Mesodermal cell (in vitro differentiated cells): ENCODE measurements around the gene UNC5CL.
"Not testable (repeated sequence)": the region's sequence is repeated elsewhere in the genome, so short reads cannot be mapped to it uniquely, and the experiment has no call there.

Experiments used
- H3K27ac ChIP-seq: 2 replicates; pipeline ENCODE4 v1.7.0; 2013; ENCODE audit warnings: mild to moderate bottlenecking, low read depth, low read length, moderate library complexity; ENCODE audit not compliant: severe bottlenecking
- H3K36me3 ChIP-seq: 2 replicates; pipeline ENCODE4 v1.7.1; 2013; ENCODE audit warnings: mild to moderate bottlenecking, low read length, moderate library complexity; ENCODE audit not compliant: control insufficient read depth, insufficient read depth
- H3K4me1 ChIP-seq: one replicate; pipeline ENCODE4 v1.7.1; 2013; ENCODE audit warnings: mild to moderate bottlenecking, low read length; ENCODE audit not compliant: insufficient read depth, control insufficient read depth, poor library complexity, severe bottlenecking
- H3K4me3 ChIP-seq: 2 replicates; pipeline ENCODE4 v1.7.0; 2013; ENCODE audit warnings: low read length, control low read depth, mild to moderate bottlenecking; ENCODE audit not compliant: insufficient read depth, poor library complexity, severe bottlenecking; ENCODE audit errors: extremely low read depth
- H3K9me3 ChIP-seq: 2 replicates; pipeline ENCODE4 v1.7.1; 2013; ENCODE audit warnings: mild to moderate bottlenecking, low read length, moderate library complexity; ENCODE audit not compliant: control insufficient read depth
- WGBS, 2 experiments: methylation state at CpG; one replicate each; pipeline ENCODE4 v1.1.5; 2013; ENCODE audit warnings: missing lambda C conversion rate in 2 of 2; ENCODE audit not compliant: insufficient coverage in 2 of 2; 5-methylcytosine and 5-hydroxymethylcytosine counted together

The UNC5CL gene

GRCh38 chr6:41025966-41026530 lies 13.0 kb downstream of the UNC5CL start:
- Histone ChIP-seq H3K4me1 (peaks cover 12% of the 10 kb centered on the region), H3K4me3 (no peak overlapping the region), H3K9me3 (no peaks in the 10 kb centered on the region), H3K36me3 (no peaks in the 10 kb centered on the region), H3K27ac (no peak overlapping the region)
- WGBS, 2 experiments: 75 to 85% methylated on average over 2 to 3 of the region's 3 CpGs

DNA sequence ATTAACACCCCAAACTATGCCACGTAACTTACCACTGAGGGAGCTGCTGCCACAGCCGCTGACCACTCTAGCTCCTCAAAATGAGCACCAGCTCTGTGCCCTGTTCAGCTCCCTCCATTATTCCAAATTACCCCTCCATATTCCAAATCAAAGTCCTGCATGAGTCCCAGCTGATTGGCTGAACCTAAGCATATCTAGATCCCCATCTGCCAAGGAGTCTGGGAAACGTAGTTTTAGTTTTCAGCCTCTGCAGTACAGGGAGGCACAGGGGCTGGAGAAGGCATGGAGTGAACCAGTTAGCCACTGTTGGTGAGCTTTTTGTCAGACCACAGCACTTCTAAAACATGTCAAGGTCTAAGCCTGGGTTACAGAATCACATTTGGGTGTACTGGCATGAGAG lies 15.9 kb downstream of the UNC5CL start:
- no peaks in the 10 kb centered on the region for H3K36me3 ChIP-seq
- H3K27ac ChIP-seq: no peak overlapping the region
- WGBS, 2 experiments: 94 to 97% methylated on average over 2 to 3 of the region's 3 CpGs
- H3K4me1 ChIP-seq: peaks cover 4% of the 10 kb centered on the region
- no peaks in the 10 kb centered on the region for H3K9me3 ChIP-seq
- H3K4me3 ChIP-seq: no peak overlapping the region

DNA sequence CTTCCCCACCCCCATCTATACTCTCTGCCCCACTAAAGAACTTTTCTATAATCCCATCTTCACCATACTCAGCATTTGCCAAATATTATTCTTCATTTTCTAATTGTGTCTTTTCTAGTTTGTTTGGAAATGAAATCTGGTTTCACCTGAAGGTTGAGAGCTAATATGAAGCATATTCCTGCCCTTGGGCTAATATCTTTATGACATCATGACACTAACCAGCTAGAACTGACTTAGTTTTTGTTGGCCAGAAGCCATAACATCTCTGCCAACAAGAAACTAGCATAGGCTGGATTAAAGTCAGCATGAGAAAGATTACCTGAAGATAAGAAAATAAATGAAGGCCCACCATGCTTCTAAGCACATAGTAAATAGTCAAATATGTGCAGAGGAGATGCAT lies 16.7 kb downstream of the UNC5CL start:
- no peaks in the 10 kb centered on the region for H3K36me3 ChIP-seq
- H3K4me1 ChIP-seq: peaks cover 4% of the 10 kb centered on the region
- no peaks in the 10 kb centered on the region for H3K9me3 ChIP-seq
- H3K27ac ChIP-seq: no peak overlapping the region
- no peak overlapping the region for H3K4me3 ChIP-seq

DNA sequence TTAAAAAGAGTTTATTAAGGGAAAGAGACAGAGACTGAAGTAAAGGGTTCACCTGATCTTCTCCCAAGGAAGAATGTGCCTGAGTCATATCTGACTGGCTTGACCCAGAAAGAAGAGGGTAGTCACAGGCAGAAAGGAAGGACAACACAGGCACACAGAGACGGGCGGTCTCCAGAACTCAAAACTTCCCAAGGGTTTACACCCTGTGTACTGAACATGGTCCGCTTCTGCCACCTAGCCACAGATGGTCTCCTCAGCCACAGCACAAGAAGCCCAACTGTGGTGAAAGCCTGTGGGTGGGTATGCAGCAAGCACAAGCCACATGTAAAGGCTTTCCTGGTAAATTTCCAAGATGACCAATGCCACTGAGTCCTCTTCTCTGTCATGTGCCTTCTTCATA lies 17.2 kb downstream of the UNC5CL start:
- H3K4me1 ChIP-seq: no peaks in the 10 kb centered on the region
- H3K27ac ChIP-seq: no peak overlapping the region
- WGBS, 2 experiments: 93 to 100% methylated on average over 1 to 3 of the region's 3 CpGs
- H3K36me3 ChIP-seq: no peaks in the 10 kb centered on the region
- H3K4me3 ChIP-seq: no peak overlapping the region
- H3K9me3 ChIP-seq: no peaks in the 10 kb centered on the region

DNA sequence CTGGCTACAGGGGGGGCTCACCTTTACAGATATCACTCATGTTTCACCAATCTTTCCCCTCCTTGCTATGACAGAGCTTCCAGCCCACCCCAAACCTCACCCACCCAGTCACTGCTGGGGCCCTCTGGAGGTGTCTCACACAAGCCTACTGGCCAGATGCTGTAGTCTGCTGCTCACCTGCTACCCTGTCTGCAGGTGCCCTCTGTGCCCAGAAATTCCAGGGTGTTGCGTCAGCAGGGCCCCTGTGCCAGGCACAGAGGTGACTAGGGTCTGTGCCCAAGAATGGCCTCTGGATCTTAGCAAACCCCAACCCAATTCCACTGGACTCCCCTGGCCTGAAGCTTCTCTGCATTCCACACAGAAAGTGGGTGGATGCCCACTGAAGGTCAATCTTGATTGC lies 21.4 kb downstream of the UNC5CL start:
- 78 to 100% methylated on average over 1 of the region's 1 CpG for WGBS, 2 experiments
- H3K27ac ChIP-seq: no peak overlapping the region
- H3K4me1 ChIP-seq: no peaks in the 10 kb centered on the region
- H3K9me3 ChIP-seq: no peaks in the 10 kb centered on the region
- no peak overlapping the region for H3K4me3 ChIP-seq
- H3K36me3 ChIP-seq: no peaks in the 10 kb centered on the region

GRCh38 chr6:41015860-41016259 lies 23.2 kb downstream of the UNC5CL start:
- H3K4me3 ChIP-seq, H3K27ac ChIP-seq, H3K4me1 ChIP-seq, H3K9me3 ChIP-seq, H3K36me3 ChIP-seq: not testable (repeated sequence)
- WGBS, 2 experiments: 100% methylated on average over 1 of the region's 5 CpGs; no CpG with 5 or more reads in 1 of the 2 experiments

GRCh38 chr6:41014780-41015179 lies 24.2 kb downstream of the UNC5CL start:
- H3K27ac ChIP-seq: no peak overlapping the region
- no peak overlapping the region for H3K4me3 ChIP-seq
- H3K9me3 ChIP-seq: no peaks in the 10 kb centered on the region
- 90 to 95% methylated on average over 4 of the region's 4 CpGs for WGBS, 2 experiments
- no peaks in the 10 kb centered on the region for H3K4me1 ChIP-seq
- no peaks in the 10 kb centered on the region for H3K36me3 ChIP-seq

DNA sequence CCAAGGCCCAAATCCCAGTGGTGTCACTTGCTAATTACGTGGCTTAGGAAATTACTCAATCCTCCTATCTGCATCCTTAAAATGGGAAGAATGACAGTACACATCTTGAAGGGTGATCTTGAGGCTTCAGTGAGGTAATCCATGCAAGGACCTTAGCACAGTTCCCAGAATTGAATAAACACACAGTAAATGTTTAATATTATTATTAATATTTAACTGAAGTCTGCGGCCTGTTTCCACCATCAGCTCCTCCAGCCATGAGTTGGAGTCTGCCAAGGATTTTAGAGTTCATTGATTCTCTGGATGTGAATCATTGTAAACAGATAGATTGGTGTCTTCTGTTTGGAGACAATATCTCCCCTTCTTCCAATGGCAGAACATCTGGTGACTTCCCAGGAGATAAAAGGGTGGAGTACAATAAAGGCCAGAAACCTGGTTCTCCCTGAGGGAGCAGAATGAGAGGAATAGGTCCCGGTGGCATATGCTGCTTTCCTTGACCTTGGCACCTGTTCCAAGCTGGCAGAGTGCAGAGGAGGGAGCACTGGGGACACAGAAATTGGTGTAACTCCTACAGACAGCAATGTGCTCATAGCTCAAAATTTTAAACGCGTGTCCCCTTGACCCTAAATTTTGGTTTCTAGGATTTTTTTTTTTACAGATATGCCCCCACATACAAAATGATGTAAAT lies 25.4 kb downstream of the UNC5CL start:
- no peaks in the 10 kb centered on the region for H3K9me3 ChIP-seq
- no peaks in the 10 kb centered on the region for H3K4me1 ChIP-seq
- WGBS, 2 experiments: 90 to 93% methylated on average over 1 to 2 of the region's 5 CpGs
- H3K27ac ChIP-seq: no peak overlapping the region
- H3K36me3 ChIP-seq: no peaks in the 10 kb centered on the region
- H3K4me3 ChIP-seq: no peak overlapping the region

DNA sequence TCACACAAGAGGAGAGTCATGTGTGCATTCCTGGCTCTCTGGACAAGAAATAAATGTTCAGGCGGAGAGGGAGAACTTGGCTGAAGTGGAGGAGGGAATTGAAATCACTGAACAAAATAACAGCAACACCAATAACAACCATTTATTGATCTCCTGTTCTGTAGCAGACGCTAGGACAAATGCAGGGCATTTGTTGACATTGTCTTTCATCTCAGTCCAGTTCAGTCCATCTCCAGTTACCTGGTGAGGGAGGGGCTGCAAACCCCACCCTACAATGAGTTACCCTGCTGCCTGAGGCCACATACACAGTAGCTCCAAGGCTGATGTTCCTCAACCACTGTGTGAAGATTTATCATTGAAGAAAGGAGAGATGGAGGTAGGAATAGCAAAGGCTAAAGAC lies 27.3 kb downstream of the UNC5CL start:
- no peaks in the 10 kb centered on the region for H3K36me3 ChIP-seq
- H3K9me3 ChIP-seq: no peaks in the 10 kb centered on the region
- no peak overlapping the region for H3K27ac ChIP-seq
- H3K4me1 ChIP-seq: no peaks in the 10 kb centered on the region
- H3K4me3 ChIP-seq: no peak overlapping the region
- WGBS, 2 experiments: no CpG with 5 or more reads among the region's 2 CpGs

GRCh38 chr6:41009669-41010068 lies 29.4 kb downstream of the UNC5CL start:
- H3K4me1 ChIP-seq: no peaks in the 10 kb centered on the region
- H3K4me3 ChIP-seq: no peak overlapping the region
- H3K36me3 ChIP-seq: no peaks in the 10 kb centered on the region
- no peaks in the 10 kb centered on the region for H3K9me3 ChIP-seq
- WGBS, 2 experiments: no CpG with 5 or more reads among the region's 1 CpG
- no peak overlapping the region for H3K27ac ChIP-seq

DNA sequence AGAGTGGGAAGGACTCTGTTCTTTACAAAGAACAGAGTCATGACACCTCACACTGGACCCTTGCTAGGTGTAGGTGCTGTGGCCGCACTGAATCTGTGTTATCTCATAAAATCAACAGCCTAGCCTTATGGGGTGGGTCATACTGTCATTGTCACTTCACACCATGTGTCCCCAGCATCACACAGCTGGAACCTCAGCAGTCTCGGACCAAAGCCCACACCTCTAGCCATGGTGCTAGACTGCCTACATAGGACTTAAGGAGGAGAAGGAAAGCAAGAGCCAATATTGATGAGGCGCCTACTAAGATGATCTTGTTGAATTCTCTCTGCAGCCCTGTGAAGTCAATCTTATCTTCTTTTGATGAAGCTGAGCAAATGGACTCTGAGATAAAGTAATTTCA lies 31.0 kb downstream of the UNC5CL start:
- Histone ChIP-seq H3K4me3 (no peak overlapping the region), H3K36me3 (no peaks in the 10 kb centered on the region), H3K4me1 (no peaks in the 10 kb centered on the region), H3K27ac (no peak overlapping the region), H3K9me3 (no peaks in the 10 kb centered on the region)
- 90 to 100% methylated on average over 1 to 3 of the region's 3 CpGs for WGBS, 2 experiments
